Measurements from ENCODE around the gene GPC3.
"Not testable (repeated sequence)": the region's sequence is repeated elsewhere in the genome, so short reads cannot be mapped to it uniquely, and the experiment has no call there.

Gene GPC3

GRCh38 chrX:133646719-133647116, 338.7 kb downstream of the GPC3 start:
- no peak for DNase-seq (ENCODE audit: low read depth)

GRCh38 chrX:133645977-133646718, 339.2 kb downstream of the GPC3 start:
- peak; percentile 88 for DNase-seq (ENCODE audit: low read depth)

GRCh38 chrX:133645256-133645655, 340.1 kb downstream of the GPC3 start:
- peak; percentile 51 for DNase-seq (ENCODE audit: low read depth)

- DNase-seq (ENCODE audit: low read depth): no peak
Observed at GRCh38 chrX:133640161-133641015, 345.0 kb downstream of the GPC3 start.

GRCh38 chrX:133639726-133640125, 345.7 kb downstream of the GPC3 start:
- DNase-seq (ENCODE audit: low read depth): no peak

GRCh38 chrX:133638285-133638684, 347.1 kb downstream of the GPC3 start:
- no peak for DNase-seq (ENCODE audit: low read depth)

GRCh38 chrX:133637765-133638164, 347.6 kb downstream of the GPC3 start:
- DNase-seq (ENCODE audit: low read depth): no peak

- DNase-seq (ENCODE audit: low read depth): no peak
Observed at GRCh38 chrX:133636009-133636408, 349.4 kb downstream of the GPC3 start.

GRCh38 chrX:133634416-133634815, 351.0 kb downstream of the GPC3 start:
- DNase-seq (ENCODE audit: low read depth): no peak

- DNase-seq (ENCODE audit: low read depth): no peak
Observed at GRCh38 chrX:133633950-133634349, 351.4 kb downstream of the GPC3 start.

GRCh38 chrX:133633162-133633561, 352.2 kb downstream of the GPC3 start:
- no peak for DNase-seq (ENCODE audit: low read depth)

GRCh38 chrX:133630362-133630761, 355.0 kb downstream of the GPC3 start:
- DNase-seq (ENCODE audit: low read depth): no peak

GRCh38 chrX:133627673-133628072, 357.7 kb downstream of the GPC3 start:
- DNase-seq (ENCODE audit: low read depth): no peak

- DNase-seq (ENCODE audit: low read depth): not testable (repeated sequence)
Observed at GRCh38 chrX:133621384-133621783, 364.0 kb downstream of the GPC3 start.

- no peak for DNase-seq (ENCODE audit: low read depth)
Observed at GRCh38 chrX:133611676-133612075, 373.7 kb downstream of the GPC3 start.

GRCh38 chrX:133610056-133610455, 375.3 kb downstream of the GPC3 start:
- DNase-seq (ENCODE audit: low read depth): no peak

GRCh38 chrX:133609166-133609565, 376.2 kb downstream of the GPC3 start:
- no peak for DNase-seq (ENCODE audit: low read depth)

- peak; percentile 10 for DNase-seq (ENCODE audit: low read depth)
Observed at GRCh38 chrX:133608406-133608805, 377.0 kb downstream of the GPC3 start.

GRCh38 chrX:133607419-133608348, 377.7 kb downstream of the GPC3 start:
- no peak for DNase-seq (ENCODE audit: low read depth)

- no peak for DNase-seq (ENCODE audit: low read depth)
Observed at GRCh38 chrX:133606990-133607389, 378.4 kb downstream of the GPC3 start.

- DNase-seq (ENCODE audit: low read depth): no peak
Observed at GRCh38 chrX:133604801-133605200, 380.6 kb downstream of the GPC3 start.

- DNase-seq (ENCODE audit: low read depth): no peak
Observed at GRCh38 chrX:133602881-133603280, 382.5 kb downstream of the GPC3 start.
